ENCODE results near the gene ACOT11. TPM values are rescaled to one million over a fixed set of nuclear protein-coding genes. Genes with fewer than 3 reads are reported as not detected.
A peak's percentile ranks its signal among the peaks of the same experiment; 100 is the strongest.

ACOT11 gene
- total RNA-seq, 1 donor from 2014 or later: 3.4 TPM

DNA sequence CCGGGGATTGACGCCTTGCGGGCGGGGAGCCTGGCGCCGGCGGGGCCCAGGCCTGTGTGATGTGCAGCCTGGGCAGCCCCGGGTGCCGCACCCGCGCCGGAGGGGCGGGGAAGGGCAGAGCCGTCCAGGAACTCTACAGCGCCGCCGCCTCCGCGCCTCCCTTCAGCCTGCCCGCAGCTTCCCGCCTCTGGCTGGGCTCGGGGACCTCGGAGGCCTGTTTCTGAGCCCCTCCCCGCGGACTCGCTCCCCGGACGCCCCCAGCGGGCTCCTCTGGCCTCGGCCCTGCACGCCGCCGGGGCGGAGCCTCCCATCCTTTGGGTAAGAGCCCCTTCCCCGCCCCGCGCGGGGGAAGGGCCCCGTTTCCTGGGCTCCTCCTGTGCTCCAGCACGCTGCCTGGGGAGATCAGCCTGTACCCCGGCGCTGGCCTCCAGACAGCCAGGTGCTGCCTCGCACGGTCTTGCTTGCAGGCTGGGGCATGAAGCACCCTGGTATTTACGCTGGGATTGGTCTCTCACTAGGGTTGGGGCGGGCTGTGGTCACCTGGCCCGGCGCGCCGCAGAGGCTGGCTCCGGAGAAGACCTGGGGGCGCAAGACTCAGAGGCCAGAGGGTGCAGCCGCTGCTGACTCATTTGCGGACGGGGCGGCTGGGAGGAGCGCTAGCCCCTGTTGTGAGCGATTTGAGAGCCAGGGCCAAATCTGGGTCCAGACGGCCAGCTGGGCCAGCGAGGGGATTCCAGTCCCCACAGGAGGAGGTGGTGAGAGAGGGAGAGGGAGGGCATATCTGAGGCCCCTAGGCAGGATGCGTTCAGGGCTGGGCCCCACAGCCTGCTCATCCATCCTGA is 5.7 kb upstream of the ACOT11 start:
- FAIRE-seq (no peak), DNase-seq (ENCODE audit: low read depth) (peak; percentile 95)

DNA sequence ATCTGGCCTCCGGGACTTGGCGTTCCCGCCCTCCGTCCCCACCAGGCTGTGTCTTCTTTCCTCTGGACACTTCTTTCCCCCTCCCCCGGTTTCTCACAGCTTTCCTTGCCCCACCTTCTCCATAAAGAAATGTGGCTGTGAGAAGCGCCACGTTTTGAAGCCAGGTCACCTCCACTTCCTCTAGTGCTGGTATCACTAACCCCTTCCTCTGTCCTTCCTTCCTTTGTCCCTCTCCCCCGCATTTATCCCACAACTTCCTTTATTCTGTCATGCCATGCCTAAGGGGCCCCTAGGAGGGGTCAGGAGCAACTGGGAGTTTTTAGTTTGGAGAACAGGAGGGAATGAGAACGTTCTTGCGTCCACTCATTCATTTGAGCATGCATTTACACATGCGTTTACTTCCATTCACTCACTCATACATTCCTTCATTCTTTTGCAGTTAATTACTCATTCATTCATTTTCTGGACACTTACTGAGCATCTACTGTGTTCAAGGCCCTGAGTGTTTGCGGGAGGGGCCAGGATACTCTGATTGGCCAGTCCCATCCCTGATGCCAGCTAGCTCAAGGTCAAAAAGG is 5.0 kb upstream of the ACOT11 start:
- Histone ChIP-seq H3K4me3 (ENCODE audit: low read depth, low read length) (peak overlapping the region; percentile 30), H3K36me3 (ENCODE audit: control insufficient read depth, insufficient read depth, low read length) (no peaks in the 10 kb centered on the region), H3K27me3 (ENCODE audit: control insufficient read depth, insufficient read depth, low read length) (no peaks in the 10 kb centered on the region)
- peak; percentile 70 for DNase-seq (ENCODE audit: low read depth)
- TF ChIP-seq, protein P1, sequence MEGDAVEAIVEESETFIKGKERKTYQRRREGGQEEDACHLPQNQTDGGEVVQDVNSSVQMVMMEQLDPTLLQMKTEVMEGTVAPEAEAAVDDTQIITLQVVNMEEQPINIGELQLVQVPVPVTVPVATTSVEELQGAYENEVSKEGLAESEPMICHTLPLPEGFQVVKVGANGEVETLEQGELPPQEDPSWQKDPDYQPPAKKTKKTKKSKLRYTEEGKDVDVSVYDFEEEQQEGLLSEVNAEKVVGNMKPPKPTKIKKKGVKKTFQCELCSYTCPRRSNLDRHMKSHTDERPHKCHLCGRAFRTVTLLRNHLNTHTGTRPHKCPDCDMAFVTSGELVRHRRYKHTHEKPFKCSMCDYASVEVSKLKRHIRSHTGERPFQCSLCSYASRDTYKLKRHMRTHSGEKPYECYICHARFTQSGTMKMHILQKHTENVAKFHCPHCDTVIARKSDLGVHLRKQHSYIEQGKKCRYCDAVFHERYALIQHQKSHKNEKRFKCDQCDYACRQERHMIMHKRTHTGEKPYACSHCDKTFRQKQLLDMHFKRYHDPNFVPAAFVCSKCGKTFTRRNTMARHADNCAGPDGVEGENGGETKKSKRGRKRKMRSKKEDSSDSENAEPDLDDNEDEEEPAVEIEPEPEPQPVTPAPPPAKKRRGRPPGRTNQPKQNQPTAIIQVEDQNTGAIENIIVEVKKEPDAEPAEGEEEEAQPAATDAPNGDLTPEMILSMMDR (IDR thresholded peaks at IDR 0.05; ENCODE audit: insufficient read depth, low read length, severe bottlenecking): no peak
- FAIRE-seq: no peak

More for the DNA sequence above, 5.7 kb upstream of the ACOT11 start:
- no peaks in the 10 kb centered on the region for H3K36me3 ChIP-seq (ENCODE audit: control insufficient read depth, insufficient read depth, low read length)
- peak overlapping the region; percentile 30 for H3K4me3 ChIP-seq (ENCODE audit: low read depth, low read length)
- TF ChIP-seq, protein P1 (IDR thresholded peaks at IDR 0.05; ENCODE audit: insufficient read depth, low read length, severe bottlenecking): peak; percentile 35
- no peaks in the 10 kb centered on the region for H3K27me3 ChIP-seq (ENCODE audit: control insufficient read depth, insufficient read depth, low read length)

DNA sequence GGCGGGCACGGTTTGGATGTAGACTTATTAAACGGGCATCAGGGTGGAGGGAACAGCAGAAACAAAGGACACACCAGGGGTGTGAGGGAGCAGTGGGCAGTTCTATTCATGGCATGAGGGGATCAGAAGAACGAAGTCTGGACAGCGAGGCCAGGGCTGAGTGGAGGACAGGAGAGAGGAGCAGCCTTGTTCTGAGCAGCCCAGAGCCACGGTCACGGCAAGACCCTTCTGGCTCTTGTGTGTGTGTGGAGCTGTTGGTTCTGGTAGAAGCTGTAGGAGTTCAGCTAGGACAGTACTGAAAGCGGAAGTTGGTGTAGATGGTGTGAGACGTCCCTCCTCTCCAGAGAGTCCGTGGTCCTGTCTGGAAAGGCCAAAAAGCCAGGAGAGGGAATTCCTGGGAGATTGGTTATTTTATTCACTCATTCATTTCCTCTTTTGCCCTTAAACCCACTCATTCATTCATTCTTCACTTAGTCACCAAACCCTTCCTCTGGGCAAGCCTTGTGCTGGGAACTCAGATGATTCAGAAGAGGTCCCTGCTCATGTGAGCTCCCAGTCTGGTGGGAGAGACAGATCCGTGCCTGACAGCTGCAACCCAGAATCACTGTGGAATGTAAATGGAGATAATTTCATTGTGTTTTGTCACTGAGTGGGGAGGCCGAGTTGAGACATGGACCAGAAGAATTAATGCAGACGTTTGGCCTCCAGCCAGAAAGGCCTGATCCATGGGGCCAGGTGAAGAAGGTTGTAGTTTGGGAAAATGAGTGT is 4.1 kb upstream of the ACOT11 start:
- DNase-seq (ENCODE audit: low read depth) (peak; percentile 75), FAIRE-seq (peak; percentile 72)
- TF ChIP-seq, protein P1 (IDR thresholded peaks at IDR 0.05; ENCODE audit: insufficient read depth, low read length, severe bottlenecking): no peak
- Histone ChIP-seq H3K36me3 (ENCODE audit: control insufficient read depth, insufficient read depth, low read length) (no peaks in the 10 kb centered on the region), H3K27me3 (ENCODE audit: control insufficient read depth, insufficient read depth, low read length) (no peaks in the 10 kb centered on the region), H3K4me3 (ENCODE audit: low read depth, low read length) (no peak overlapping the region)

DNA sequence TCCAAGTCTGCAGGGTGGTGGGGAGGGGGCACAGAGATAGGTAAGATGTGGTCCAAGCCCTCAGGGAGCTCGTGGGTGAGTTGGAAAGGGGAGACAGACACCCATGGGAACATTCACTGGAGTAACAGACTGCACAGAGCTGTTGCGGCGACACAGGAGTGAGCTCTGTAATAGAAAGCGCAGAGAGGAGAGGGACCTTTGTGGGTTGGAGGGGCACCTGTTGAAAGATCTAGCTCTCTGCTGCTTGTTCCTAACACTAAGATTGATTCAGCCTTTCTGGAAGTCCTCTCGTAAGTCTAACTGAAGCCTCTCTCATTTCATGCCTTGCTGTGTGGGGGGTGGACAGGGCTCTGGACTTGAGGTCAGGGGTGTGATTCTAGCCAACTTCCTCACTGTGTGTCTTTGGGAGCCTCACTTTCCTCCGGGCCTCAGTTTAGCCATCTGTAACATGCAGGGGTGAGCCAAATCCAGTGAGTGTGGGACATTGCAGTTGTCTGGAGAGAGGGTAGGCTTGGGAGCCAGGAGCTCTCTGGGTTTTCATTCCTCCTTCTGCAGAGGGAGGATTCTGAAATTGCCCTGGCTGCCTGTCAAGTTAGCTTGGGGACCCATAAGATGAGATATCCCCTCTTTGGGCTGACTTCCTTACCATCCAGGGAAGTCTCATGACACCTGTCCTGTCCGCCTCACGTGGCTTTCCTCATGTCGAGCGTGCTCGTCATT is 2.0 kb upstream of the ACOT11 start:
- peak; percentile 28 for FAIRE-seq

More for the DNA sequence above, 2.0 kb upstream of the ACOT11 start:
- Histone ChIP-seq H3K27me3 (ENCODE audit: control insufficient read depth, insufficient read depth, low read length) (no peaks in the 10 kb centered on the region), H3K36me3 (ENCODE audit: control insufficient read depth, insufficient read depth, low read length) (no peaks in the 10 kb centered on the region), H3K4me3 (ENCODE audit: low read depth, low read length) (no peak overlapping the region)
- TF ChIP-seq, protein P1 (IDR thresholded peaks at IDR 0.05; ENCODE audit: insufficient read depth, low read length, severe bottlenecking): no peak
- no peak for DNase-seq (ENCODE audit: low read depth)

All from bronchial epithelial cell (primary cell).